Lower lobe of right lung (tissue), 2 donors: ENCODE results near the gene NFE2L1. TPM values are rescaled to one million over a fixed set of nuclear protein-coding genes. Genes with fewer than 3 reads are reported as not detected.
"Not testable (repeated sequence)": the region's sequence is repeated elsewhere in the genome, so short reads cannot be mapped to it uniquely, and the experiment has no call there.

ENCODE experiments used
- ATAC-seq, 2 donors: fragments of 200-7000 bp; cut with Tn5 transposase; one replicate each; pipeline ENCODE4 v1.9.1; 2020 to 2022; ENCODE audit warnings: mild to moderate bottlenecking in 2 of 2, moderate library complexity in 2 of 2
- DNase-seq: peaks from one replicate; pipeline ENCODE4 v3.0.0-alpha.2; 2020
- H3K27ac ChIP-seq: fragments of 200-600 bp; one replicate; pipeline ENCODE4 v1.8.0; 2022
- H3K27me3 ChIP-seq: fragments of 200-600 bp; one replicate; pipeline ENCODE4 v1.8.0; 2022; ENCODE audit warnings: low read depth
- H3K36me3 ChIP-seq: fragments of 200-600 bp; one replicate; pipeline ENCODE4 v1.8.0; 2022; ENCODE audit warnings: mild to moderate bottlenecking
- H3K4me1 ChIP-seq: fragments of 200-600 bp; one replicate; pipeline ENCODE4 v1.8.0; 2022
- H3K4me3 ChIP-seq: fragments of 200-600 bp; one replicate; pipeline ENCODE4 v1.8.0; 2022; ENCODE audit warnings: mild to moderate bottlenecking
- H3K9me3 ChIP-seq: fragments of 200-600 bp; one replicate; pipeline ENCODE4 v1.8.0; 2022
- CTCF ChIP-seq: fragments of 200-600 bp; IDR thresholded peaks from one replicate; pipeline ENCODE4 v1.8.0; 2022; ENCODE audit warnings: antibody characterized with exemption, mild to moderate bottlenecking
- intact Hi-C: fragments of 100-400 bp; cut with DNase I; formaldehyde crosslinking; loops from one replicate; pipeline ENCODE4 v1.11.0; 2022
- long read RNA-seq: library from polyadenylated mRNA; unstranded; transcript quantifications from one replicate; pipeline ENCODE4 v2.0.0, GENCODE V29; 2021
- total RNA-seq: library from RNA; stranded (reverse); fragmentation: NEBNext Ultra II Directional; extraction: Animal tissue kit (Norgen Biotek cat#: 25700); gene quantifications from one replicate; pipeline ENCODE4 v1.2.1, GENCODE V29; 2021
- donor health status: DM: no; HTN: yes; CAD: no; lungs with severe emphysema.

NFE2L1 gene, protein sequence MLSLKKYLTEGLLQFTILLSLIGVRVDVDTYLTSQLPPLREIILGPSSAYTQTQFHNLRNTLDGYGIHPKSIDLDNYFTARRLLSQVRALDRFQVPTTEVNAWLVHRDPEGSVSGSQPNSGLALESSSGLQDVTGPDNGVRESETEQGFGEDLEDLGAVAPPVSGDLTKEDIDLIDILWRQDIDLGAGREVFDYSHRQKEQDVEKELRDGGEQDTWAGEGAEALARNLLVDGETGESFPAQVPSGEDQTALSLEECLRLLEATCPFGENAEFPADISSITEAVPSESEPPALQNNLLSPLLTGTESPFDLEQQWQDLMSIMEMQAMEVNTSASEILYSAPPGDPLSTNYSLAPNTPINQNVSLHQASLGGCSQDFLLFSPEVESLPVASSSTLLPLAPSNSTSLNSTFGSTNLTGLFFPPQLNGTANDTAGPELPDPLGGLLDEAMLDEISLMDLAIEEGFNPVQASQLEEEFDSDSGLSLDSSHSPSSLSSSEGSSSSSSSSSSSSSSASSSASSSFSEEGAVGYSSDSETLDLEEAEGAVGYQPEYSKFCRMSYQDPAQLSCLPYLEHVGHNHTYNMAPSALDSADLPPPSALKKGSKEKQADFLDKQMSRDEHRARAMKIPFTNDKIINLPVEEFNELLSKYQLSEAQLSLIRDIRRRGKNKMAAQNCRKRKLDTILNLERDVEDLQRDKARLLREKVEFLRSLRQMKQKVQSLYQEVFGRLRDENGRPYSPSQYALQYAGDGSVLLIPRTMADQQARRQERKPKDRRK
- total RNA-seq: 162 TPM
- long read RNA-seq, full-length matches to known transcripts: 33 of 128 reads
- long read RNA-seq, partial matches to known transcripts: 19 of 128 reads
- long read RNA-seq, other reads (novel, unspliced or antisense): 76 of 128 reads

- intact Hi-C loops: no loop called here
- peaks cover 15% of the 10 kb centered on the region for H3K36me3 ChIP-seq
- no peaks in the 10 kb centered on the region for H3K27me3 ChIP-seq
- H3K27ac ChIP-seq: peak within 1 kb of the TSS; percentile 92
- ATAC-seq (peak; percentile 96 to 97), DNase-seq (peak; percentile 100)
- no peaks in the 10 kb centered on the region for H3K9me3 ChIP-seq
- H3K4me3 ChIP-seq: peak within 1 kb of the TSS; percentile 87
- H3K4me1 ChIP-seq: peaks cover 51% of the 10 kb centered on the region
- no peak for TF ChIP-seq CTCF
These were observed at the start of gene NFE2L1 for GRCh38 chr17:48047741-48048383. Gene NFE2L1, plus strand, starts transcription at chr17:48048359. Its CDS starts 2,760 bp downstream, at chr17:48051119.

DNA sequence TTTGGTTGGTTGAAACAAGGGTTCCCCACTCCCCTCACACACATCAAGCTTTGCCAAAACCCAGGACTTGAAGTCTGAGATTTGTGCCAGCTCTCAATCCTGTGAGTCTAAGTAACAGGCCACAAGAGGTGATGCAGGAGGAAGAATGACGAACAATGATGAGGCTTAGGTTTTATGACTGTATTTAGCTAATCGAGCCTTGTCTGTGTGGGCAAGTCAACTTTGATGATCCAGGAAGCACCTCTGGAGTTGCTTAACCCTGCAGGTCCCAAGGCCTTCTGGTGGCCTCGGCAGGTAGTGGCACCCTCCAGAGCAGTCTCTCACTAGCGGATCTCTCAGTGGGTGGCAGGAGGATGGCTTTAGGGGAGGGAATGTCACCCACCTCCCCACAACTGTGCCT lies 48.6 kb upstream of the NFE2L1 start:
- Histone ChIP-seq H3K4me1 (peaks cover 23% of the 10 kb centered on the region), H3K27ac (no peak overlapping the region), H3K36me3 (no peaks in the 10 kb centered on the region), H3K4me3 (no peak overlapping the region), H3K27me3 (no peaks in the 10 kb centered on the region), H3K9me3 (no peaks in the 10 kb centered on the region)
- DNase-seq (peak; percentile 32), ATAC-seq (no peak)
- no peak for TF ChIP-seq CTCF
- intact Hi-C loops: no loop called here

DNA sequence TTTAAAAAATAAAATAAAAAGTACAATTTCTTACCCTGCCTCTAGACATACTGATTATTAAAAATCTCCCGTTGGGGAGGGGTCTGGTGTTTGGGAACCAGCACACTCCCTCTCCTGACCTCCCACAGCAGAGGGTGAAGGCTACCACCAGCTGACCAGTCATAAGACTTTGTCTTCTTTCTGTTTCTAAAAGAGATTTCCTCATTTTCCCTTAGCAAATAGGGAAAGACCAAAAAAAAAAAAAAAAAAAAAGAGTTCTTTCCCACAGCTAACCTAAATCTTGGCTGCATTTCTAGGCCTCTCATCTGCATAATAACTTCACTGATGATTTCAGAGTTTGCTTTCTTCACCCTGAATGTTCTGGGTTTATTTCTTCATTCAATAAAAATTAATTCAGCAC lies 47.0 kb upstream of the NFE2L1 start:
- intact Hi-C loops: no loop called here
- H3K4me3 ChIP-seq: no peak overlapping the region
- no peak for TF ChIP-seq CTCF
- no peaks in the 10 kb centered on the region for H3K9me3 ChIP-seq
- peaks cover 8% of the 10 kb centered on the region for H3K27me3 ChIP-seq
- H3K36me3 ChIP-seq: no peaks in the 10 kb centered on the region
- peaks cover 23% of the 10 kb centered on the region for H3K4me1 ChIP-seq
- no peak overlapping the region for H3K27ac ChIP-seq
- DNase-seq (peak; percentile 20), ATAC-seq (peak; percentile 42 to 56)

DNA sequence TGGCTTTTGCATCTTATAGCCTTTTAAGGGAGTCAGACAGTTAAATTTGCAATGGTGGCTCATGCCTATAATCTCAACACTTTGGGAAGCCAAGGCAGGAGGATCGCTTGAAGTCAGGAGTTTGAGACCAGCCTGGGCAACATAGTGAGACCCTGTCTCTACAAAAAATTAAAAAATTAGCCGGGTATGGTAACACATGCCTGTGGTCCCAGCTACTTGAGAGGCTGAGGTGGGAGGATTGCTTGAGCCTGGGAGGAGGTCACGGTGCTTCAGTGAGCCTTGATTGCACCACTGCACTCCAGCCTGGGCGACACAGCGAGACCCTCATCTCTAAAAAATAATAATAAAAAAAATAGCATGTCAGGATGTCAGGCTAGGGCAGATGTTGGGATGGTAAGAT lies 46.5 kb upstream of the NFE2L1 start:
- H3K4me3 ChIP-seq, H3K27me3 ChIP-seq, intact Hi-C loops, H3K36me3 ChIP-seq, H3K9me3 ChIP-seq, ATAC-seq: not testable (repeated sequence)
- peak overlapping the region; percentile 59 for H3K27ac ChIP-seq
- DNase-seq: peak; percentile 9
- H3K4me1 ChIP-seq: peaks cover 23% of the 10 kb centered on the region

DNA sequence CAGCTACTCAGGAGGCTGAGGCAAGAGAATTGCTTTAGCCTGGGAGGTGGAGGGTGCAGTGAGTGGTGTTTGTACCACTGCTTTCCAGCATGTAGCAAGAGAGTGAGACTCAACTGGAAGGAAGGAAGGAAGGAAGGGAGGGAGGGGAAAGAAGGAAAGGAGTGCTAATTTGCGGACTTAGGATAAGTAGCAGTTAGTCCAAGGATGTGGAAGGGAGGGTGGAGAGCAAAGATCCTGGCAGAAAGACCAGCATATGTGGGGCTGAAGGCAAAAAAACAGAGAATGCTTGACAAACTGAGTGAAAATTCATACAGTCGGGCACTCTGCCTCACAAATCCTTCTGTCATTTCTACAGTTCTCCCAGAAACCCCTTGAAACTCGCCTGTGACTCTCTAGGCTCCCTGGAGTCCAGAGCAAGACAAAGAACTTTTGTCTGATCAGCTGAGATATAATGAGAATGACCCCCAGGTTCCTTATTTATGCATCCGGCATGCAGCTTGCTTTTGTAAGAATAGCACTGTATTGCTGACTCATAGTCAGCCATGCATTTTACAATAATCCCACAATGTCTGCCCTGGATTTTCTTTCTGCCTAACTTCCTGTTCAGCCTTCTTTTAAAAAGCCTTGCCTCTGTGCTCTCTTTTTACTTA lies 45.8 kb upstream of the NFE2L1 start:
- ATAC-seq (peak; percentile 59 to 76), DNase-seq (no peak)
- H3K27me3 ChIP-seq: peaks cover 11% of the 10 kb centered on the region
- peaks cover 30% of the 10 kb centered on the region for H3K4me1 ChIP-seq
- no peak for TF ChIP-seq CTCF
- intact Hi-C loops: no loop called here
- no peaks in the 10 kb centered on the region for H3K36me3 ChIP-seq
- no peaks in the 10 kb centered on the region for H3K9me3 ChIP-seq
- H3K4me3 ChIP-seq: no peak overlapping the region
- peak overlapping the region; percentile 59 for H3K27ac ChIP-seq
